Activated gamma-delta T cell treated with anti-CD3 and anti-CD28 coated beads, Interleukin-2, amount 50 U/mL, for 16 hours (primary cell): ENCODE data around the gene HOXA11.

Experiments
- DNase-seq: peaks from one replicate; pipeline ENCODE4 v3.0.0-alpha.2; 2020; ENCODE audit warnings: low read depth

Gene HOXA11

GRCh38 chr7:27192546-27193334 is 7.7 kb upstream of the HOXA11 start:
- DNase-seq: no peak

GRCh38 chr7:27191833-27192545 is 7.0 kb upstream of the HOXA11 start:
- DNase-seq: no peak

- DNase-seq: no peak
These were observed 6.2 kb upstream of the HOXA11 start for GRCh38 chr7:27191161-27191731.

- DNase-seq: no peak
These were observed 5.1 kb upstream of the HOXA11 start for GRCh38 chr7:27189997-27190748.

- no peak for DNase-seq
These were observed 4.4 kb upstream of the HOXA11 start for GRCh38 chr7:27189295-27189996.

- DNase-seq: no peak
These were observed 3.6 kb upstream of the HOXA11 start for GRCh38 chr7:27188386-27189294.

- DNase-seq: no peak
These were observed 2.7 kb upstream of the HOXA11 start for GRCh38 chr7:27187475-27188385.

- DNase-seq: no peak
These were observed 1.8 kb upstream of the HOXA11 start for GRCh38 chr7:27186668-27187474.

GRCh38 chr7:27185854-27186667 is 1.0 kb upstream of the HOXA11 start:
- no peak for DNase-seq

- no peak for DNase-seq
These were observed 557 bp downstream of the HOXA11 start for GRCh38 chr7:27184337-27185012.

- DNase-seq: no peak
These were observed 1.2 kb downstream of the HOXA11 start for GRCh38 chr7:27183682-27184336.

- no peak for DNase-seq
These were observed 2.0 kb downstream of the HOXA11 start for GRCh38 chr7:27182861-27183681.

GRCh38 chr7:27182285-27182841 is 2.7 kb downstream of the HOXA11 start:
- no peak for DNase-seq

- no peak for DNase-seq
These were observed 3.2 kb downstream of the HOXA11 start for GRCh38 chr7:27181795-27182275.
